ENCODE measurements around the gene BMPR1B.

Gene BMPR1B

GRCh38 chr4:95077864-95078263 is 320.1 kb downstream of the BMPR1B start:
- Histone ChIP-seq H2AFZ (ENCODE audit: low read depth) (no peak overlapping the region), H3K4me3 (IDR thresholded peaks at IDR 0.05; ENCODE audit: insufficient read depth, low read depth, low read length) (no peak overlapping the region), H3K79me2 (ENCODE audit: insufficient read depth, low read depth) (no peaks in the 10 kb centered on the region), H3K36me3 (ENCODE audit: insufficient read depth) (no peaks in the 10 kb centered on the region), H3K4me1 (ENCODE audit: low read depth, poor library complexity, severe bottlenecking) (no peaks in the 10 kb centered on the region), H3K4me2 (no peak overlapping the region), H3K9ac (no peak overlapping the region), H3K27me3 (ENCODE audit: insufficient read depth, low read depth) (no peaks in the 10 kb centered on the region), H4K20me1 (ENCODE audit: insufficient read depth) (no peaks in the 10 kb centered on the region), H3K27ac (no peak overlapping the region)
- no peak for TF ChIP-seq CTCF (conservative IDR thresholded peaks at IDR 0.05; ENCODE audit: low read depth, low read length)

GRCh38 chr4:95080969-95081368 is 323.2 kb downstream of the BMPR1B start:
- Histone ChIP-seq H3K27ac (no peak overlapping the region), H3K27me3 (ENCODE audit: insufficient read depth, low read depth) (no peaks in the 10 kb centered on the region), H2AFZ (ENCODE audit: low read depth) (no peak overlapping the region), H3K4me2 (no peak overlapping the region), H3K36me3 (ENCODE audit: insufficient read depth) (no peaks in the 10 kb centered on the region), H3K9ac (no peak overlapping the region), H3K79me2 (ENCODE audit: insufficient read depth, low read depth) (no peaks in the 10 kb centered on the region), H3K4me3 (IDR thresholded peaks at IDR 0.05; ENCODE audit: insufficient read depth, low read depth, low read length) (no peak overlapping the region), H4K20me1 (ENCODE audit: insufficient read depth) (no peaks in the 10 kb centered on the region), H3K4me1 (ENCODE audit: low read depth, poor library complexity, severe bottlenecking) (peaks cover 12% of the 10 kb centered on the region)
- no peak for TF ChIP-seq CTCF (conservative IDR thresholded peaks at IDR 0.05; ENCODE audit: low read depth, low read length)

- H3K27me3 ChIP-seq (ENCODE audit: insufficient read depth, low read depth), result no peaks in the 10 kb centered on the region
- no peaks in the 10 kb centered on the region for H3K36me3 ChIP-seq (ENCODE audit: insufficient read depth)
- TF ChIP-seq CTCF (conservative IDR thresholded peaks at IDR 0.05; ENCODE audit: low read depth, low read length), result no peak
- no peak overlapping the region for H3K4me3 ChIP-seq (IDR thresholded peaks at IDR 0.05; ENCODE audit: insufficient read depth, low read depth, low read length)
- no peak overlapping the region for H3K4me2 ChIP-seq
- peaks cover 49% of the 10 kb centered on the region for H3K4me1 ChIP-seq (ENCODE audit: low read depth, poor library complexity, severe bottlenecking)
- no peaks in the 10 kb centered on the region for H4K20me1 ChIP-seq (ENCODE audit: insufficient read depth)
- H3K79me2 ChIP-seq (ENCODE audit: insufficient read depth, low read depth), result no peaks in the 10 kb centered on the region
- H3K27ac ChIP-seq, result no peak overlapping the region
- no peak overlapping the region for H3K9ac ChIP-seq
- H2AFZ ChIP-seq (ENCODE audit: low read depth), result no peak overlapping the region
Observed at GRCh38 chr4:95084584-95084983, 326.8 kb downstream of the BMPR1B start.

- no peak overlapping the region for H3K9ac ChIP-seq
- no peaks in the 10 kb centered on the region for H3K79me2 ChIP-seq (ENCODE audit: insufficient read depth, low read depth)
- H3K4me3 ChIP-seq (IDR thresholded peaks at IDR 0.05; ENCODE audit: insufficient read depth, low read depth, low read length), result no peak overlapping the region
- H4K20me1 ChIP-seq (ENCODE audit: insufficient read depth), result no peaks in the 10 kb centered on the region
- H3K4me2 ChIP-seq, result no peak overlapping the region
- H3K36me3 ChIP-seq (ENCODE audit: insufficient read depth), result no peaks in the 10 kb centered on the region
- no peak for TF ChIP-seq CTCF (conservative IDR thresholded peaks at IDR 0.05; ENCODE audit: low read depth, low read length)
- no peak overlapping the region for H3K27ac ChIP-seq
- peaks cover 55% of the 10 kb centered on the region for H3K4me1 ChIP-seq (ENCODE audit: low read depth, poor library complexity, severe bottlenecking)
- no peak overlapping the region for H2AFZ ChIP-seq (ENCODE audit: low read depth)
- H3K27me3 ChIP-seq (ENCODE audit: insufficient read depth, low read depth), result no peaks in the 10 kb centered on the region
Observed at GRCh38 chr4:95085124-95085833, 327.5 kb downstream of the BMPR1B start.

Data from KMS-11 (cell line).